Left cardiac atrium (tissue), 4 donors: ENCODE measurements around the gene SLC6A3. TPM values are rescaled to one million over a fixed set of nuclear protein-coding genes. Genes with fewer than 3 reads are reported as not detected.

Experiments used
- ATAC-seq, 2 donors: fragments of 200-7000 bp; cut with Tn5 transposase; one replicate each; pipeline ENCODE4 v1.9.1; 2020; ENCODE audit warnings: mild to moderate bottlenecking in 2 of 2, moderate library complexity in 2 of 2
- DNase-seq: peaks from one replicate; pipeline ENCODE4 v3.0.0-alpha.2; 2020
- intact Hi-C, 2 donors: fragments of 100-400 bp; cut with DNase I; formaldehyde crosslinking; loops; one replicate each; pipeline versions ENCODE4 v1.14.1 to v1.15.1; 2022 to 2023
- total RNA-seq, 2 donors: library from RNA; stranded (reverse); fragmentation: NEBNext Ultra II Directional; extraction: Animal tissue kit (Norgen Biotek cat#: 25700); gene quantifications; one replicate each; pipeline ENCODE4 v1.2.1, GENCODE V29; 2021
- donor health status: DM: no; HTN: yes; CAD: no.
- donor health status: DM: no; HTN: yes; CAD: no; lungs with severe emphysema.
- donor health status: DM: yes; HTN: yes; CAD: no.
- donor health status: Dilated cardiomyopathy.

Gene SLC6A3
- total RNA-seq, 2 donors from 2014 or later = 0.06 TPM; not detected in 1

GRCh38 chr5:1352231-1353219, 92.7 kb downstream of the SLC6A3 start:
- intact Hi-C loops = no loop called here
- no peak for ATAC-seq
- no peak for DNase-seq

DNA sequence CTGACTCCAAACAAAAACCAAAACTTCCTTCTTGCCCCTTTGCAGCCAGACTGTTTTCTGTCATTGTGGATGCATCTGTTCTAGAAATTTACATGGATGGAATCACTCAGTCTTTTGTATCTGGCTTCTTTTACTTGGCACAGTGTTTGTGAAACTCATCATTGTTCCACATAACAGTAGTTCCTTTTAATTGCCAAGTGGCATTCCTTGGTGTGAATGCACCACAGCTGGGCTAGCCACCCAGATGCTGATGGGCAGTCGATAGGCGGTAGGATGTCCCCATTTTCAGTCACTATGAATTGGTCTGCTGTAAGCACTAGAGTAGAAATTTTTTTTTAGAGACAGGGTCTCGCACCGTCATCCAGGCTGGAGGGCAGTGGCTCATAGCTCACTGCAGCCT, 94.1 kb downstream of the SLC6A3 start:
- ATAC-seq (no peak), DNase-seq (no peak)
- intact Hi-C loops = no loop called here

DNA sequence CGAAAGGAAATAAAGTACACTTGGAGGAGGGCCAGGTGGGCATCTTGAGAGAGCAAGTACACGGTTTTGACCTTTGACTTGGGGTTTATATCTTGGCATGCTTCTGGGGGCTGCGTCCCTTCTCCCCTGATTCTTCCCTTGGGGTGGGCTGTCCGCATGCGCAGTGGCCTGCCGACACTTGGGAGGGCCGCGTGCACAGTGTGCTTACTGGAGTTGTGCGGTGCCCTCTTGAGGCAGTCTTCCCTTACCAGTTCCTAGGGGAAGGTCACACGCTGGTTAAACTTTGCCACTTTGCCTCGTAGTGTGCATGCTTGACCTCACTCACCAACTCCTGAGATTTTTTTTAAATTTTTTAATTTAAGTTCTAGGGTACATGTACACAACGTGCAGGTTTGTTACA, 96.0 kb downstream of the SLC6A3 start:
- no peak for DNase-seq
- intact Hi-C loops = no loop called here
- no peak for ATAC-seq

- DNase-seq = no peak
- intact Hi-C loops = no loop called here
- no peak for ATAC-seq
These were observed 96.3 kb downstream of the SLC6A3 start for GRCh38 chr5:1348986-1349245.

GRCh38 chr5:1347571-1347970, 97.7 kb downstream of the SLC6A3 start:
- no peak for DNase-seq
- intact Hi-C loops = no loop called here
- no peak for ATAC-seq

DNA sequence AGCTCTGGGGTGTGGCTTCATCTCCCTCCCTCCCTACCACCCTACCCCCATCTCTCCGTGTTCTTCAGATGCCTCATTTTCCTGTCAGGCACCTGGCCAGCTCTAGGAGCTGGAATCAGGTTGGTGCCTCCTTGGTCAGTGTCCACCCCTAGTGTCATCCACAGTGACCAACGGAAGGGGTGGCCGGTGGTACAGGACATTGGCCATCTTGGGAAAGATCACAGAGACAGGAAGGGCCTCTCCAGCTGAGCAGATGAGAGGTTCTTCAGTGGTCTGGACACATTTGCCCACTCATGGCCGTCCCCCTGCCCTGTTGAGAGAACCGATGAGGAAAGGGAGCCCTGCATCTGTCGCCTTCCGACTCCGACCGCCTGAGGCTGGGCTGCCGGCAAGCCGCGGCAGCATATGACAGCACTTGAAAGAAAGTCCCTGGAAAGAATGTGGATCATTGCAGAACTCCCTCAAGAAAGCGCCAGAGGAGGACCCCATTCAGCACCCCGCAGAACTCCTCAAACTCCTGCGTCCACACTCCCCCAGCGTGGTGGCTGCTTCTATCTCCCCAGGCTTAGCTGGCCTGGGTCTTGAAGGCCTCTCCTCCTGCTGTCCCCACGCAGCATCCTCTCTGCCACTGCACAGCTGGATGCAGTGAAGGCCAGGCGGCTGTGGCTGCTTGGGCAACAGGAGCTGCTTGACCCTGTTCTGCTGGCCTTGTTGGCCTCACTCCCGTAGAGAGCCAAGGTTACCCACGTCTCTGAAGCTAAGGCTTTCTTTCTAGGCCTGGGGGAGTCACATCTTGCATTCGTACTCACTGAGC, 98.4 kb downstream of the SLC6A3 start:
- DNase-seq = no peak
- no peak for ATAC-seq
- intact Hi-C loops = no loop called here

- DNase-seq (no peak), ATAC-seq (no peak)
- intact Hi-C loops = no loop called here
These were observed 99.2 kb downstream of the SLC6A3 start for GRCh38 chr5:1345876-1346626.

- DNase-seq (peak; percentile 92), ATAC-seq (peak; percentile 98 to 99)
- intact Hi-C loops = no loop called here
These were observed 100.0 kb downstream of the SLC6A3 start, which contains the start of gene CLPTM1L for GRCh38 chr5:1344975-1345838. TSS of gene CLPTM1L (minus strand) at chr5:1345099. CDS start at chr5:1344841, 258 bp downstream.

- intact Hi-C loops = no loop called here
These were observed 101.0 kb downstream of the SLC6A3 start for GRCh38 chr5:1343931-1344901.

GRCh38 chr5:1343315-1343751, 101.9 kb downstream of the SLC6A3 start:
- ATAC-seq (no peak), DNase-seq (no peak)
- intact Hi-C loops = no loop called here

More at GRCh38 chr5:1343931-1344901, 101.0 kb downstream of the SLC6A3 start:
- ATAC-seq (no peak), DNase-seq (no peak)

Other genes starting within 250 kb of the SLC6A3 start
- not detected for gene SLC6A19, start 243.8 kb downstream of the SLC6A3 start, total RNA-seq
- not detected for gene SLC6A18, start 220.1 kb downstream of the SLC6A3 start, total RNA-seq
- not detected for gene TERT, start 150.4 kb downstream of the SLC6A3 start, total RNA-seq
- gene CLPTM1L, start 100.3 kb downstream of the SLC6A3 start, total RNA-seq = 10 to 100 TPM; 46.6 to 51.7 TPM
- 10 to 100 TPM; 17.5 to 22.7 TPM for gene LPCAT1, start 78.5 kb upstream of the SLC6A3 start, total RNA-seq